GM19043 (cell line): ENCODE data around the gene EYS.

Experiments
- ATAC-seq: cut with Tn5 transposase; IDR thresholded peaks from one replicate; pipeline ENCODE4 v1.9.1; 2021; ENCODE audit warnings: low read depth; ENCODE audit not compliant: unreplicated experiment

The EYS gene

DNA sequence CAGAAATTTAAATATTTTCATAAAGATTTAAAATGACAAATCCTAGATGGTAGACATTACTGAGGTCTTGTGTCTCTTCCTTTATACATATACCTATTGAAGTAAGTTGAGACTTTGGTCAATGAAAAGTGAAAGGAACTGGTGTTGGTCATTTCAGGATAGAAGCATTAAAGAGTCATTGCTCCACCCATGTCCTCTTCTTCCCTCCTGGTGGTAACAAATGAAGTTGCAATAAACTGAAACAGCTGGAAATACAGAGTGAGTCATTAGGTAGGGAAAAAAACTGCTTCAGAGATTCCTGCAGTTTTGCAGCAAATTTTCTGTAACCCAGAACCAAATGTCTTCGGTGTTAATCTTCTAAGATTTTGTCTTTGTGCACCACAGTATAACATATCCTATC, 448.0 kb downstream of the EYS start:
- ATAC-seq: no peak

DNA sequence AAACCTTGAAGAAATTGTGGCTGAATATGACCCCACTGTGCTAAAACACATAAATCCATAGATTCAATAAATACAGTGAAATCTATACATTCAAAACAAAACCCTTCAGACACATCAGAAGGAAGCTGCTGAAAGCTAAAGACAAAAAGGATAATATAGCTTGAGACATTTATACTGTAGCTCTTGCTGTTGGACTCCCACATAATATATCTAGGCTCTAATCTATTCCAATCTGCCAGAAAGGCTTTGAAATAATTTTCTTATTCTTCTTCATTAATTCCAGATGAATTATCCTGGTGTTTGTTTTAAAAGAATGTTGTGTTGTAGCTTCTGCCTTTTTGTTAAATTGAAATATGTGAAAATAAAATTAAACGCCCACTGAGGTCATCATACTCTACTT, 454.0 kb downstream of the EYS start:
- ATAC-seq: no peak

DNA sequence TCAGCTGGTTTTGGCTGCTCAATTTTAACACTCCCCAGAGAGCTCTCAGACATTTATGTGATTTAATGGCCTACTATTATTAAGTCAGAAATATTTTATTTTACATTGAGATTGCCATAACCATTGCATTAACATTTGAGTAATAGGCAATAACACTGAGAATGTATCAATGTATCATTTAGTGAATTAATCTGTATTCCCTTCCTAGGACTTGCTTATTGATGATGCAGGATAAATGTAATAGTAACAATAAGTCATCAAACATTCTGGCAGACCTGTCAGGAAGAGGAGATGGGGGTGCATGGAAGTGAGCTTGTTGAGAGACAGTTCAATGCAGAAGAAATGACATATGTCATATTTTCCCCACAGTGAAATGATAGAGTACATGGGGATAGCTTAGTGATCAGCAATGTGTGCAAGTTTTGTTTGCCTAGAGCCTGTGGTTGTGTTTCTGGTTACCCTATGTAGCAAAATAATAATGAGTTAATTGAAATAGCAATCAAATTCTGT, 458.9 kb downstream of the EYS start:
- ATAC-seq: no peak

DNA sequence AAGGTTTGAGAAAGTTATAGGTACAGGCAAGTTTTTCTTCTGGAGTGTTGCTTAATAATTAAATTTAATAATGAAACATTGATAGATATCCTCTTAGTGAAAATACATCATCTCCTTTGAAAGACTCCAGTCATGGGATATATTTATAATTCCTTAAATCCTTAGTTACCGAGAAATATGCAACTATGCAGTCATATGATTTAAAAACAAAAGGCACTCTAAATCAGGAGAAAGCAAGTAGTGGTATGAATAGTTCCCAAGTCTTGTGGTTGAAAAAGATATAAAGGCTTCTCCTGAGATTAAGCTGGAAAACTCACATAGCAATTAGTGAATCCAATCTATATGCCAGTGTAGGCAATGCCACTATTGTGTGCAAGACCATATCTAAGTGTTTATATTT, 475.4 kb downstream of the EYS start:
- ATAC-seq: no peak

DNA sequence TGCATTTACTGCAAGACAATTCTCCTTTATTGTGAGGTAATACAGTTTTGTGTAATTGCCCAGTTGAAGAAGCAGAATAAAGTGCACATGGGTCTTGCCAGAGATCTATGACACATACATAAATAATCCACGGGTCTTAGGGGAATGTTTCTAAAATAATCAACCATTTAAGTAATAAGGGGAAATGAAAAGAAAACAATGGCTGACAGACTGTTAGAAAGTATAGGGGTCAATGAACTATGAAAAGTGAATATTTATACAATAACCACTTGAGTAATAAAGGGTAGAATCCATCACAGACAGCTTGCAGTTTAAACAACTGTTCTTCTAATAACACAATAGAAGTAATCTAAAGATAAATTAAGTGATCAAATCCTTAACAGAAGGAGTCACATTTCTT, 477.2 kb downstream of the EYS start:
- no peak for ATAC-seq

DNA sequence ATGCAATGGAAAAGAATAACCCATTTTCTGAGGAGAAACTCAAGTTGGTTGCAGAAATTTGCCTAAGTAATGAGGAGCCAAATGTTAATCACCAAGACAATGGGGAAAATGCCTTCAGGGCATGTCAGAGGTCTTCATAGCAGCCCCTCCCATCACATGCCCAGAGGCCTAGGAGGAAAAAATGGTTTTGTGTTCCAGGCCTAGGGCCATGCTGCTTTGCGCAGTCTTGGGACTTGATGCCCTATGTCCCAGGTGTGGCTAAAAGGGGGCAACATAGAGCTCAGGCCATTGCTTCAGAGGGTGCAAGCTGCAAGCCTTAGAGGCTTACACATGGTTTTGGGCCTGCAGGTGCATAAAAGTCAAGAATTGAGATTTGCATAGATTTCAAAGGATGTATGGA, 485.9 kb downstream of the EYS start:
- ATAC-seq: no peak

DNA sequence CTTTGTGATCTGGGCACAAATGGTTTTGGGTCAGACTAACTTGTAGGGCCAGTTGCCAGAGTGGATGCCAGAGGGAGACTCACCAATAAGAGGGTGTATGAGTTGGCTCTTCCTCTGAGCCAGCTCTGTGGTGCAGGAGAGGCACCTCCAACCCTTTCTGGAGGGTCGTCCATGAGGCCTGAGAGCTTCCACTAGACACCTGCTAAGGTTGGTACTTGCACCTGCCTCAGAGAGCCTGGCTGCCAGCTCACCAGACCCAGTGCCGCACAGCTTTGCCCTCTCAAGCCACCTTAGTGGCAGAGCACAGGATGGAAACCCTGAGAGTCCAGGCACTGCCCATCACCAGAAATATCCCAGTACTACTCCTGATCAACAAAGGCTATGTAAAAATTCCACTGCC, 504.3 kb downstream of the EYS start:
- no peak for ATAC-seq

DNA sequence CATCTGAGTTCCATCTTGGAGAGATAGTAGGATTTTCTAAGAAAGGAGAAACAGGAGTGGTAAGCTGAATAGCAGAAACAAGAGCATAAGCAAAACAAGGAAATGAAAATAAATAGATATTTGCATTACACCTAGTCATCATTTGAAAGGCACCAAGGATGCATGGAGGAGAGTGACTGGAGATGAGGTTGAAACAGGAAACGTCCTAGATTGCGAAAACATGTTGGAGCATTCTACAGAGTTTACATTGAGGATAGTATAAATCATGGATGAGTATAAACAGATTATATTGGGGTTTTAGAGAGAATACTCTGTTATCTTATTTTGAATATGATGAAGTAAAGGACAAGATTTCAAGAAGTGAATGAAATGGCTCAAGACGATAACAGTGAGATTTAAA, 507.3 kb downstream of the EYS start:
- no peak for ATAC-seq

DNA sequence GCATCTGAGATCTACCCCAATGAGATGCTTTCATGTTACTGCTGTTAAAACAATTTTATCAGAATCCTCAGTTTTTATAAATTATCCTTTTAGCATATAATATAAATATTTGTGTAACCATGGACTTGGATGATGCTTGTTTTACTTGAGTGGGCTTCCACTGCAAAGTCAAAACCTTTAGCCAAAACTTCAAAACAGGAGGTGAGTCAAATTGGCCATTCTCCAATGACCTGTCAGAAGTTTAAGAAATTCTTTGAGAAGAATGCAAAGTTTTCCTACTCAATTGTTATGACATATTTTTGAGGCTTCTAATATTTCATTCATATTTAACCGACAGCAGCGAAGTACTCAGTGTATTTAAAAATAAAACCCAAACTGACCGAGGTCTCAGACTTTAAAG, 507.9 kb downstream of the EYS start:
- no peak for ATAC-seq

DNA sequence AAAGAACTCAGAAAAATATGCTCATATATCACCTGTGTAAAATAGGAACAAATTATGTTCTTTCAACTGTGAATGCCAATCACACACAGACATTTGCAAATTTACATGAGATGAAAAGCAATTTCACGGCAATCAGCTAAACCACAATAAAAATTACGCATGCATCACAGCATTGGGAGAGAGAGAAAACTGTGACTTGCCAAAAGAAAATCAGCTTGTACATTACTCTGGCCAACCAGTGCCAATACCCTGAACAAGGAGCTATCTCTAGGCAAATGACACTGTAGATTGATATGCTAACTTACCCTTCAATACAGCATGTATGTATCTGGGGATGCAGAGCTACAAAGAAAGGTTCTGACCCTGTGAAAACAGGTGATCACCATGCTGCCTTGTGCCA, 515.6 kb downstream of the EYS start:
- ATAC-seq: no peak

DNA sequence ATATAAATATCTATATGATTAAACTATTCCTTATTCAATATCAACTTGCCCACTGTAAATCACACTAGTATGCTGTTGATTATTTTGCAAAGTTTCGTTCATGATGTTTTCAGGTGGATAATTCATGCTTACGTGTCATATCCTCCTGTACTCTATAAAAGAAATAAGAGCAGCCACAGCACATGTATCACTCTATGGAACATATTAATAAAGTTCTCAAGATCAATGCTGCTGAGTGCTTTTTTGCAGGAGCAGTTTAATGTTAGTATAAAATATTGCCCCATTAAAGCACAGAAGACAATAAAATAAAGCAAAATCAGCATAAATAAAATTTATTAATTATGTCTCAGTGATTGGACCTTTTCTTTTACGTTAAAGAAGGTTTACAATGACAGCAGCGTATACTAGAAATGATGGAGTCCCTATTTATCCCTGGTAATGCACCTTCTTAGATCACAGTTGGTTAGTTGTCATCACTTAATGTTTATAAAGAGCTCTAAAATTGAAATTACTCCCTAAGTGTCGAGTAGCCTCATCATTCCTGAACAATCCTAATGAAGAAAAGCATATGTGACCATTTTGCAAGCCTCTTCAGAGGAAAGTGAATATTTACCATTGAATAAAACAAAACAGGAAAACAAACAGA, 517.7 kb downstream of the EYS start:
- no peak for ATAC-seq

DNA sequence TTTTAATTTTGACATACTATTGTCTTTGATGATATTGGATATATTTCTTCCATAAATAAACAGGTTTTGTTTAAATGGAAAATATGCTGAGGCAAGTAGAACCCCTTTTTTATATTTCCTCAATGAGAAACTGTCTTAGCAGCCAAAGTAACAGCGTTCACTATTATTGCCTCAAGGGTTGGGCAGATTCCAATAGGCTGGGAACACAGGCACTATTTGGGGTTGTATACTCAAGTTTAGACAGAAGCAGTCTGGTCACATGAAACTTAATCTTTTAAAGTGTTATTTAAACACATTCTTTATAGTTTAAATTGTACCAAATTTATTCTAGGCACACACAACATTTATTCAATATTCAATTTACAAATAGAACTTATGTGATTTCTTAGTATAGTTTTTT, 520.2 kb downstream of the EYS start:
- ATAC-seq: no peak

DNA sequence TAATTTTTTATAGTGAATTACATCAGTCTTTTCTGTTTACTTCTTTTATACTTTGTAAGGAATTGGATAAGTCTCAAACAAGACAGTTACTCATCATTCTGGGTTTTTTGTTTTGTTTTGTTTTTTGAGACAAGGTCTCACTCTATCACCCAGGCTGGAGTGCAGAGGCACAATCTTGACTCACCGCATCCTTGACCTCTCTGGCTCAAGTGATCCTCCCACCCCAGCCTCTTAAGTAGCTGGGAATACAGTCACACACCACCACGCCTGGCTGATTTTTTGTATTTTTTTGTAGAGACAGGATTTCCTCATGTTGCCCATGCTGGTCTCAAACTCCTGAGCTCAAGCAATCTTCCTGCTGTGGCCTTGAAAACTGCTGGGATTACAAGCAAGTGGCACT, 524.3 kb downstream of the EYS start:
- no peak for ATAC-seq

DNA sequence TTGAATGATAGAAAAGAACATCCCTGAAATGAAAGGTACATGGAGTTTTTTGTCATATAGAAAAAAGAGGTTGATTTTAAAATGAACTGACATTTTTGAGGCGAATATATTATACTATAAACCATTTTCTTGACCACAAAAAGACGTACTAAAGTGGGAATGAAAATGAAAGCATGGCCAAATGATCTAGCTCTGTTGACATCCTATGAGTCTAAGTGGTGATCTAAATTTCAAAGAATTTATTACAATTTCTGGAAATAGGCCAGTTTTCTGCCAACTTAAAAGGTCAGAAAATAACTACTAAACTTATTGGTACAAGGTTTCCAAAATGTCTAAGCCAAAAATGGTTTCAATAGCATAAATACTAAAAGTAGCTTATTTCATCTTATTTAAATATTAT, 536.8 kb downstream of the EYS start:
- no peak for ATAC-seq

DNA sequence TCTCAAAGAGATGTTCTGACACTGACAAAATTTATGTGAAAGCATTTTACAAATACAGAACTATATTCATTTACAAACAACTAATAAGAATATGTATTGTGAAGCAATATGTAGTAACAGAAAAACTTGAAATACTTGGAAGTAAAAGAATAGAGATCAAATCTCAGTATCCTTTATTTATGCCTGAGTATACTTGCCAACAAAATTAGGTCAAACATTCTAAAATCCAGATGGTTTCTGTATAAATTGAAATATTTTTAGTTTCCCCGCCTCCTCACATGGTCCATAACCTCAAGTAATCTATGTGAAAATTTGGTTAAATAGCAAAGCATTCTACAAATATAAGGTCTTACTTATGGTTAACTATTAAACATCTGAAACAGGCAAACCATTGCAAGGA, 545.4 kb downstream of the EYS start:
- ATAC-seq: no peak

DNA sequence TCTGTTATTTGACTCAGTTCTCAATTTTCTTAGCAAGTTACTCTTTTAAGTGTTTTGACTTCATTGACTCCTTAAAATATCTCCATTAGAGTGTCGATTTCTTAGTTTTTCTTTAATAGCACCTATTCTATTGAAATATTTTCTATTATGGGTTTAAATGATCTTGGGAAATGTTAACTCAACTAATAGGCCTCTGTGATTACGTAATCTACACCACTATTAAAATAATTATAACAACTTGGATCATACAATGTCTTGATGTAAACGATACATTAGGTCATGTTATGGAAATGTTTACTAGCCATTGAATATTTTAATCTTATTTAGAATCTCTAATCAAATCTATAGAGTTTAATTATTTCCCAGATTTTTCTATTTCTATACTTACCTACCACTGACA, 550.0 kb downstream of the EYS start:
- ATAC-seq: no peak

DNA sequence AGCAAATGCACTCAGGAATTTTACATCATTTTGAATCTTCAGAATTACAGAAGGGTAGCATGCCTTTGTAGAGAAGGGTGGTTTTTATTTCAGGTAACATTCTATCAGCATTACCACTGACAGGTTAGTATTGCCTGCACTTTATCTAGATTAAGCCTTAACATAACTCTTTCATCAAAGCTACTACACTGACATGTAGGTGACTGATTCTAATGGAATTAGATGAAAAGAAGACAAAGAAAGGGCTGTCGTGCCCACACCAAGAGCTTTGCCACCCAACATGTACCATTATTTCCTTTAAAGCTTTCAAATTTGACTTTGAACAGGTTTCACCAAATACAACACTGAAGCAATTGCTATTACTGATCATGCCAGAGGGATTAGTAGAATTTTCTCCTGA, 551.9 kb downstream of the EYS start:
- ATAC-seq: no peak

DNA sequence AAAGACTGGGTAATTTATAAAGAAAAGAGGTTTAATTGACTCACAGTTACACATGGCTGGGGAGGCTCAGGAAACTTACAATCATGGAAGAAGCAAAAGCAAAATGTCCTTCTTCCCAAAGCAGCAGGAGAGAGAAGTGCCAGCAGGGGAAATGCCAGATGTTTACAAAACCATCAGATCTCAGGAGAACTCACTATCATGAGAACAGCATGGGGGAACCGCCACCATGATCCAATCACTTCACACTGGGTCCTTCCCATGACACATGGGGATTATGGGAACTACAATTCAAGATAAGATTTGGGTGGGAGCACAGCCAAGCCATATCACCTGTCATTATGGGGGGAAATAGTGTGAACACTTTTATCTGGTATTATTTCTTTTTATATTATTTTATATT, 557.2 kb downstream of the EYS start:
- ATAC-seq: no peak

DNA sequence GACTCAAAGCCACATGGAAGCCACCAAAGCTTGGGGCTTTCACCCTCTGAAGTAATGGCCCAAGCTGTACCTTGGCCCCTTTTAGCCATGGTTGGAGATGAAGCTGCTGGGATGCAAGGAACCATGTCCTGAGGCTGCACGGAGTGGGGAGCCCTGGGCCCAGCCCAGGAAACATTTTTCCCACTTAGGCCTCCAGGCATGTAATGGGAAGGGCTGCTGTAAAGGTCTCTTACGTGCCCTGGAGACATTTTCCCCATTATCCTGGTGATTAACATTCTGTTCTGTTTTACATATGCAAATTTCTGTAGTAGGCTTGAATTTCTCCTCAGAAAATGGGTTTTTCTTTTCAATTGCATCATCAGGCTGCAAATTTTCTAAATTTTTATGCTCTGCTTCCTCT, 558.2 kb downstream of the EYS start:
- no peak for ATAC-seq

DNA sequence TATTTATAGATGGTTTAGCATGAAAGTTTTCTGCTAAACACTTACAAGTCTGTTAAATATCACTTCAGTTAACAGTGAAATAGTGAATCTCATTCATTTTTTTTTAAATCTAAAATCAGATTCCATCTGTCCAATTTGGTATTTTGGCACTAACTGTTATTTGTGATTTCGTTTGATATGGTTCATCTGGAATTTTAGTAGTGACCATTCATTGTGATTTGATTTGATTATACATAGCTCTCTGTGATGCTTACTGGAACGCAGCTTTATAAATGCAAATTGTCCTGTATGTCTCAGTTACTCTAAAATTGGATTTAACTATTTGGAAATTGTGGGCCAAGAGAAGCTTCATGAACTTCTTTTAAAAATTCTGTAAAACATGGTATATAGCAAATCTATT, 571.5 kb downstream of the EYS start:
- ATAC-seq: no peak

DNA sequence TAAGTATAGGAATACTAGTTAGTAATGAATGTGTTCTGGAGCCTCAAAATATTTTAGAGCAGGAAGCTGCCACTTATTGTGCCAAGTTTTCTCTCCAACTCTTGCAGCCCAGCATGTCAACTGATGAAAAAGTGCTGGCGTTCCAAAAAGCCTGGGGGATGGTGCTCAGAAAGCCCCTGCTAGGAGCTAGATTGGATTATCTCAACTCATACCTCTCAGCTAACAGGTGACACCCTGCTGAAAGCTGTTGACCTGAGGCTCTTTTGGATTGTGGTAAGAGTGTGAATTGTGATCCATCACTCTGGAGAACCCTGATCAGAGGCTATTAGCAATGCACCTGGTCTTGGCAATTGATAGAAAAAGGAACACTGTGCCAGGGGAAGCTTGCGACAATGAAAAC, 580.4 kb downstream of the EYS start:
- no peak for ATAC-seq

DNA sequence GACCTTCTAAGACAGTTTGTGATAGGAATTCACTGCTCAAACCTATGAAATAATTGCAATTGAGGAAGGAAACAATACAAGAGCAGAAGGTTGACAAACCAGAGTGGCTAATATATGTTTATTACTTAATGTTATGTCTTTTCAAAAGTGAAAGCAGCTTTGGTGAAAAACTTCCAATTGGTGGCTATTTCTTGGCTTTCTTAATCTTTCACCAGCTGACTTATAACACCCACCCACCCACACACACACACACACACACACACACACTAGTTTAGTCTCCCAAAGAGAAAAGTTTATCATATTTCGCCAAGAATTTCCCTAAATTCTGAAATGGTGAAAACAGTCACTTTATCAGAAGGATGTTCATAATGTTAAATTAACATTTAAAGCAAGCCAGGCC, 583.5 kb downstream of the EYS start:
- ATAC-seq: no peak

DNA sequence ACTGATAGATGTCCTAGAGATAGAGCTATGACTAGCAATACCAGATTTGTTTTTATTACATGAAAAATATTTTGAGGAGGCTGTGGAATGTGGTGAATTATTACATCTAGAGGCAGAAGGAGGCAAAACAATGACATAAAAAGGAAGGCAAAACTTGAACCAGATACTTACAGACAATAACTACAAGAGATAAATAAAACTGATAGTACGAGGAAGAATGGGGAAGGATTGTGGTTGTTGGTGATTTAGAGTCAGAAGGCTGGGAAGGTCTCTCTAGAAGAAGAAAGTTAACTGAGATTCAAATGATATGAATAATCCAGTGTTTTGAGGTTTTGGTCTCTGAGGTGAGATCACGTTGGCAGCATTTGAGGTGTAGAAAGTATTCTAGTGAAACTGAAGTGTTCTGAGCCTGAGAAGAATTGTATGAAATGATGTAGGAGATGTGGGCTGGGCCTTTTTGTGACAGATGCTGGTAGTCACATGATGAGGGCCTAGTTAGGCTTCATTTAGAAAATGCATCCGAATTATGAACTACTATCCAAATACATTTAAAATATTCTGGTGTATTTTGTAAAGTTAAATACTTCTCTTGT, 589.1 kb downstream of the EYS start:
- no peak for ATAC-seq
